ENCODE data around the gene DGKG. TPM values are rescaled to one million over a fixed set of nuclear protein-coding genes. Genes with fewer than 3 reads are reported as not detected.

The DGKG gene
- total RNA-seq, 3 donors from 2014 or later = 0.59 to 2.3 (median 2.1) TPM

DNA sequence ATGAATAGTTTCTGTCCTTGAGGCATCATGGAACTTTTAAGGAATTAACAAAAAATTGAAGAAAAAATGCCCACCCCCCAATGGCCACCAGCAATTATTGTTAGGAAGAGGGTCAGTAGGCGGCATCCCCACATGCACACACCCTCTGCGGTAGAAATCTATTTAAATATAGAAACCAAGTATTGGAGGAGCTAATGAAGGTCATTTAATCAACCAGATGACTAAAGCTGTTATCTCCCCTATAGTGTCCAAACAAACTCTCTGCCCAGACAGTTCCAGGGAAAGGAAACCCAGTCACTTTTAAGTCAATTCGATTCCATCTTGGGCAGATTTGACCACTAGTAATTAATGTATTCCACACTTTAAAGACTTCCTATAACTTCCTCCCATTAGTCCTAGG lies 47.1 kb downstream of the DGKG start:
- Histone ChIP-seq H3K4me1 (no peaks in the 10 kb centered on the region), H3K36me3 (no peaks in the 10 kb centered on the region), H3K4me3 (no peak overlapping the region), H3K9me3 (no peaks in the 10 kb centered on the region), H3K27ac (no peak overlapping the region), H3K27me3 (no peaks in the 10 kb centered on the region)
- no peak for TF ChIP-seq POLR2AphosphoS5 (IDR thresholded peaks at IDR 0.05)
- TF ChIP-seq POLR2A (IDR thresholded peaks at IDR 0.05) = no peak
- TF ChIP-seq, protein P1, sequence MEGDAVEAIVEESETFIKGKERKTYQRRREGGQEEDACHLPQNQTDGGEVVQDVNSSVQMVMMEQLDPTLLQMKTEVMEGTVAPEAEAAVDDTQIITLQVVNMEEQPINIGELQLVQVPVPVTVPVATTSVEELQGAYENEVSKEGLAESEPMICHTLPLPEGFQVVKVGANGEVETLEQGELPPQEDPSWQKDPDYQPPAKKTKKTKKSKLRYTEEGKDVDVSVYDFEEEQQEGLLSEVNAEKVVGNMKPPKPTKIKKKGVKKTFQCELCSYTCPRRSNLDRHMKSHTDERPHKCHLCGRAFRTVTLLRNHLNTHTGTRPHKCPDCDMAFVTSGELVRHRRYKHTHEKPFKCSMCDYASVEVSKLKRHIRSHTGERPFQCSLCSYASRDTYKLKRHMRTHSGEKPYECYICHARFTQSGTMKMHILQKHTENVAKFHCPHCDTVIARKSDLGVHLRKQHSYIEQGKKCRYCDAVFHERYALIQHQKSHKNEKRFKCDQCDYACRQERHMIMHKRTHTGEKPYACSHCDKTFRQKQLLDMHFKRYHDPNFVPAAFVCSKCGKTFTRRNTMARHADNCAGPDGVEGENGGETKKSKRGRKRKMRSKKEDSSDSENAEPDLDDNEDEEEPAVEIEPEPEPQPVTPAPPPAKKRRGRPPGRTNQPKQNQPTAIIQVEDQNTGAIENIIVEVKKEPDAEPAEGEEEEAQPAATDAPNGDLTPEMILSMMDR (IDR thresholded peaks at IDR 0.05) = no peak
- no peak for DNase-seq (ENCODE audit: low spot score in 2 of 2)
- intact Hi-C loops (cut with DNase I; ENCODE audit: low total_unique reads) = no loop called here

DNA sequence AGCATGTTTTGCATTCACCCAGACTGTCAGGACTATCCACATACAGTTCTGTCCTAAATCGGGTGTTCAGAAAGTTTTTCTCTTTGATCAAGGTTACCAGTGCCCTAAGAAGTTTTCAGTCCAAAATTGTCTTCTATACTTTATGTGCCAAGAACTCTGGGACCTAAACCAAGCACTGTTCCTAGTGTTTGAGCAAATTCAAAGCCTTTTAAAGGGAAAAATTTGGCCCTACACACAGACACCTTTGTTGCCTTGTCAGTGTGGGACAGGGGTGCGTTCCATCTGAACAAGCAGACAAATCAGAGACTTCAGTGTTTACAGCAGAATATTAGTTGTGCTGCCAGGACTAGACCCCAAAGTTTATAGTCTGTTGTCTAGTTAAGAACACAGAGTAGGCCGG lies 50.6 kb downstream of the DGKG start:
- no peak for DNase-seq (ENCODE audit: low spot score in 2 of 2)
- no peak overlapping the region for H3K27ac ChIP-seq
- no peaks in the 10 kb centered on the region for H3K9me3 ChIP-seq
- intact Hi-C loops (cut with DNase I; ENCODE audit: low total_unique reads) = no loop called here
- H3K27me3 ChIP-seq = no peaks in the 10 kb centered on the region
- H3K36me3 ChIP-seq = no peaks in the 10 kb centered on the region
- no peaks in the 10 kb centered on the region for H3K4me1 ChIP-seq
- TF ChIP-seq, protein P1 (IDR thresholded peaks at IDR 0.05) = no peak
- TF ChIP-seq POLR2AphosphoS5 (IDR thresholded peaks at IDR 0.05) (no peak), POLR2A (IDR thresholded peaks at IDR 0.05) (no peak)
- no peak overlapping the region for H3K4me3 ChIP-seq

DNA sequence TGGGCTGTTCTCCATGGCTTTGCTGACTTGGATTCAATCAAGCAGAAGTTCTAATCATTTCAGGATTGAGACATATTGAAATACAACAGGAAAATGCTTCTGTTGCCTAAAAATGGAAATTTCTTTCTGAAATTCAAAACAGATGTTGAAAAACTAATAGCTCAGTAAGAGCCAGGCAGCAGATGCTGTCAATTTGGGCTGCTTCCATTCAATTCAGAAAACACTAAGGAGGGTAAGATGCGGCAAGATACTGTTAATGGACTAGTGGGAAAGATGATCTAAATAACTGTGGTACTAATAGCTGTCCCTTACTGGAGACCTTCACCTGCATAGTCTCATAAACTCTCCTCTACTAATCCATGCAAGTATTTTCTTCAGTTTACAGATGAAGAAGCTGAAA lies 53.5 kb downstream of the DGKG start:
- TF ChIP-seq POLR2A (IDR thresholded peaks at IDR 0.05) (no peak), POLR2AphosphoS5 (IDR thresholded peaks at IDR 0.05) (no peak)
- TF ChIP-seq, protein P1 (IDR thresholded peaks at IDR 0.05) = no peak
- intact Hi-C loops (cut with DNase I; ENCODE audit: low total_unique reads) = no loop called here
- no peak for DNase-seq (ENCODE audit: low spot score in 2 of 2)
- H3K4me3 ChIP-seq = no peak overlapping the region
- H3K9me3 ChIP-seq = no peaks in the 10 kb centered on the region
- H3K27me3 ChIP-seq = peaks cover 0 to 19% of the 10 kb centered on the region in 2 donors
- no peaks in the 10 kb centered on the region for H3K36me3 ChIP-seq
- H3K4me1 ChIP-seq = no peaks in the 10 kb centered on the region
- H3K27ac ChIP-seq = no peak overlapping the region

DNA sequence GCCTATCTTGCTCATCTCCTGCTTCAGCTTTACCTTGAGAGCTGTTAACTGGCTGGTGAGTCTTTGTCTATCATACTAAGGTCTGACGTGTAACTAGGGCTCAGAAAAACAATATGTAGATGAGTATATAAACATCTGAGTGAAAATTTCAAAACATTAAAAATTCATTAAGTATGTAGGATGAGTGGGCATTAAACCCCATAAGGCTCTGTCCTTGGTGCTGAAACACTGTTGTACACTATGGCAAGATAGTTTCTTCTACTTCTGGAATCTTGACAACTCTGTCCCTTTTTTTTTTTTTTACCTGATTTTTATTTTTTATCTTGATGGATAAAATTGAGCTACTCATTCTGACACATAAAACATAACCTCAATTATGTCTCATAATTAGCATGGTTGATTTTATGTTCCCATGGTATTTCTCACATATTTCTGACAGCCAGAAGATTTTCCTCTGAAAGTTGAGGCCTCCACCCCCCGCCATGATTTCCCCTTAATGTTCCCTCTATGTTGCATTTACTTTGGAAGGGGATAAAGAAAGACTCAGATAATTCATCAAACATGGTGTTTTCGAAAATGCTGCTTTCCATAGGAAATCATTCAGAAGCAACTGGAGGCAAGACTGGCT lies 54.3 kb downstream of the DGKG start:
- H3K9me3 ChIP-seq = no peaks in the 10 kb centered on the region
- TF ChIP-seq, protein P1 (IDR thresholded peaks at IDR 0.05) = no peak
- H3K27ac ChIP-seq = no peak overlapping the region
- H3K36me3 ChIP-seq = no peaks in the 10 kb centered on the region
- intact Hi-C loops (cut with DNase I; ENCODE audit: low total_unique reads) = no loop called here
- H3K4me3 ChIP-seq = no peak overlapping the region
- H3K4me1 ChIP-seq = no peaks in the 10 kb centered on the region
- H3K27me3 ChIP-seq = peaks cover 0 to 28% of the 10 kb centered on the region in 2 donors
- no peak for DNase-seq (ENCODE audit: low spot score in 2 of 2)

DNA sequence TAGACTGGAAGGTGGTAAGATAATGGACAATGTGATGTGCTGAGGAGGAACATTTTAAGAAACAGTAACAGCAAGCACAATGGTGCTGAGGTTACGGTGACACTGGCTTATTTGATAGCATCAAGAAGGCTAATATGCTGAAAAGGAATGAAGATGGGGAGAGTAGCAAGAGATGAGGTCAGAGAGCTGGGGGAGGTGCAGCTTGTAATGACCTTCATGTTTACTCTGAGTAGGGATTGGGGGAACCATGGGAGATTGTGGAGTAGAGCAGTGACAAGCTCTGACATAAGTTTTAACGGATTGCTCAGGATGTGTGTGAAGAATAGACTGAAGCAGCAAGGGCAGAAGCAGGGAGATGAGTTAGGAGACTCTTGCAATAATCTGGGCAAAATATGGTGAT lies 56.7 kb downstream of the DGKG start:
- intact Hi-C loops (cut with DNase I; ENCODE audit: low total_unique reads) = no loop called here
- TF ChIP-seq POLR2AphosphoS5 (IDR thresholded peaks at IDR 0.05) (no peak), POLR2A (IDR thresholded peaks at IDR 0.05) (no peak)
- TF ChIP-seq, protein P1 (IDR thresholded peaks at IDR 0.05) = no peak
- Histone ChIP-seq H3K4me3 (no peak overlapping the region), H3K36me3 (no peaks in the 10 kb centered on the region), H3K27ac (no peak overlapping the region), H3K27me3 (peaks cover 0 to 34% of the 10 kb centered on the region in 2 donors), H3K4me1 (no peaks in the 10 kb centered on the region), H3K9me3 (no peaks in the 10 kb centered on the region)
- no peak for DNase-seq (ENCODE audit: low spot score in 2 of 2)

All from breast epithelium (tissue), 4 donors.